OCI-LY7 (cell line): ENCODE measurements around the gene TMEM238L. TPM values are rescaled to one million over a fixed set of nuclear protein-coding genes. Genes with fewer than 3 reads are reported as not detected.

Experiments
- BruUV-seq: library from RNA; stranded (reverse); fragments of 400-500 nt; replicated peaks from 2 replicates; lab custom pipeline; 2021; lab: Mats Ljungman, UMichigan
- CTCF ChIA-PET: fragments of 300-600 bp; sonication (Branson Sonifier 250); formaldehyde crosslinking; loops from one replicate; lab custom pipeline; 2022; ENCODE audit warnings: antibody characterized with exemption; ENCODE audit not compliant: unreplicated experiment; lab: Charles Lee
- POLR2A ChIA-PET: fragments of 300-600 bp; sonication (Branson Sonifier 250); formaldehyde crosslinking; loops from one replicate; lab custom pipeline; 2022; ENCODE audit warnings: antibody characterized with exemption; lab: Charles Lee
- DNase-seq: peaks from one replicate; pipeline ENCODE4 v3.0.0-alpha.2; 2015; ENCODE audit warnings: low spot score
- H2AFZ ChIP-seq: fragments of 200-600 bp; sonication (generic), shearing (Covaris generic); 2 replicates; pipeline ENCODE4 v1.6.1; 2014; ENCODE audit warnings: mild to moderate bottlenecking, antibody characterized with exemption, low read length, moderate library complexity
- H3K27ac ChIP-seq: fragments of 200-600 bp; sonication (generic); 2 replicates; pipeline ENCODE4 v1.5.1; 2014; ENCODE audit warnings: mixed run types, low read depth, mild to moderate bottlenecking, moderate library complexity, low read length, inconsistent platforms; ENCODE audit not compliant: poor library complexity, severe bottlenecking
- H3K36me3 ChIP-seq: fragments of 200-600 bp; sonication (generic); 2 replicates; pipeline ENCODE4 v1.6.1; 2014; ENCODE audit warnings: mild to moderate bottlenecking, antibody characterized with exemption, low read length, moderate library complexity, mixed read lengths; ENCODE audit not compliant: insufficient read depth
- H3K4me1 ChIP-seq: fragments of 200-600 bp; sonication (generic); 2 replicates; pipeline ENCODE4 v1.5.1; 2014; ENCODE audit warnings: mild to moderate bottlenecking, low read length; ENCODE audit not compliant: insufficient read depth, poor library complexity, severe bottlenecking
- H3K4me2 ChIP-seq: fragments of 200-600 bp; sonication (generic); 2 replicates; pipeline ENCODE4 v1.6.1; 2014; ENCODE audit warnings: mild to moderate bottlenecking, low read length
- H3K4me3 ChIP-seq: fragments of 200-600 bp; sonication (generic); 2 replicates; pipeline ENCODE4 v1.5.1; 2014; ENCODE audit warnings: mild to moderate bottlenecking, low read depth, low read length; ENCODE audit not compliant: poor library complexity, severe bottlenecking
- H3K79me2 ChIP-seq: fragments of 200-600 bp; sonication (generic); 2 replicates; pipeline ENCODE4 v1.6.1; 2016; ENCODE audit warnings: low read depth, mild to moderate bottlenecking, low read length, moderate library complexity, mixed read lengths; ENCODE audit not compliant: insufficient read depth
- H3K9me2 ChIP-seq: fragments of 200-600 bp; sonication (generic); 2 replicates; pipeline ENCODE4 v1.6.1; 2016; ENCODE audit warnings: mild to moderate bottlenecking, low read length, mixed read lengths; ENCODE audit not compliant: insufficient read depth
- H3K9me3 ChIP-seq: fragments of 200-600 bp; sonication (generic); 2 replicates; pipeline ENCODE4 v1.6.1; 2014; ENCODE audit warnings: mild to moderate bottlenecking, mixed run types, low read length, mixed read lengths
- H4K20me1 ChIP-seq: fragments of 200-600 bp; sonication (generic); 2 replicates; pipeline ENCODE4 v1.6.1; 2014; ENCODE audit warnings: mild to moderate bottlenecking, antibody characterized with exemption, low read length, moderate library complexity, mixed read lengths; ENCODE audit not compliant: insufficient read depth
- EZH2phosphoT487 ChIP-seq: fragments of 200-600 bp; sonication (generic); IDR thresholded peaks from 2 replicates; pipeline ENCODE4 v1.6.1; 2018; ENCODE audit warnings: low read depth, borderline replicate concordance, mild to moderate bottlenecking, mixed run types, antibody characterized with exemption, low read length, moderate library complexity, mixed read lengths
- intact Hi-C: fragments of 100-400 bp; cut with micrococcal nuclease; formaldehyde crosslinking; loops from one replicate; pipeline ENCODE4 v1.10.0; 2022; ENCODE audit not compliant: unreplicated experiment
- total RNA-seq, 2 experiments: library from RNA; depleted of rRNA in 1 of 2; stranded (reverse); fragments of >200 nt in 1 of 2; shearing (Covaris generic) in 1 of 2; gene quantifications; 2 replicates each; pipeline ENCODE4 v1.2.3, GENCODE V29; 2014 to 2022
- TF ChIP-seq, protein P1 (sequence below): fragments of 200-600 bp; sonication (generic); conservative IDR thresholded peaks from 2 replicates; pipeline ENCODE4 v1.5.1; 2014; ENCODE audit warnings: mild to moderate bottlenecking, antibody characterized with exemption, low read length, moderate library complexity, mixed read lengths

Gene TMEM238L
- total RNA-seq, 2 experiments from 2014 or later, result not detected

DNA sequence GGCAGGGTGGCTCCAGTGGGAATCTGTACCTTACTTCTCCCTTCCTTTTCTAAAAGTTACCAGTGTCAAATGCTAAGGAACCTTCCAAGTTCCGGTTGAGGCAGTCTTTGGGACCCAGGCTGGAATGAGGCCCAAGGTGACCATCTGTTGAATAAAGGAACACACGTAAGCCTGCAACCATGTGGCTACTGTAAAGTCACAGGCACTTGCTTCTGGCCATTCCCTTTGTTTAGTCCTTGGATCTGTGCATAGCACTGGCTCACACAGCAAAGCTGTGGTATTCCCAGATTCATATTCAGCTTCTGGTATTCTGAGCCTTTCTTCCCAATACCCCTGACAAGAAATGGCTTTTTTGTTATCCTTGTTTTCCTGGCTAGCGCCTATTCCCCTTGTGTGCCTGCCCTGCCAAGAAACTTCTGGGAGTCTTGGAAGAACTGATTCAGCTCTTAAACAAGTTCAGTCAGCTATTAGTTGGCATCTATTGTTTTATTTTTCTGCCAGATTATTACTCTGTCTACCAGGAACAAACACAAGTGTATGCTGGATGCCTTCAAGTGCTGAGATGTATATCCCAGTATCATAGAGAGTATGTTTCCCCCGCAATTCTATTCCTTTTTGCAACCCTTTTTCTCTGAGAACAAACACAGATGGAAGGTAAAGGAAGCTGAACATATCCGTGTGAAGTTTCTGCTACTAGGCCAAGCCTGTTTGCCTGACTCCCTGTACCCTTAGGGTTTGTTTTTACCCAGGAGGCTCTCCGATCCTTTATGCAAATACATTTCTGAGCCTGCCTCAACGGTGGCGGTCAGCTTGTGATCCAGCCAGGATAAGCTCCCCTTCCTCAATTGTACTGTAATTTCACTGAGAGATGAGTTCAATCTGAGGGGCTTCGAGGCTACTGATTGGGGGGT, 13.2 kb downstream of the TMEM238L start:
- Histone ChIP-seq H3K36me3 (no peaks in the 10 kb centered on the region), H2AFZ (no peak overlapping the region), H3K4me3 (no peak overlapping the region), H3K4me2 (no peak overlapping the region), H3K9me2 (no peaks in the 10 kb centered on the region), H3K79me2 (no peaks in the 10 kb centered on the region), H3K4me1 (no peaks in the 10 kb centered on the region), H4K20me1 (no peaks in the 10 kb centered on the region), H3K27ac (no peak overlapping the region), H3K9me3 (no peaks in the 10 kb centered on the region)
- CTCF ChIA-PET, result no interaction called here
- no TSS peak for BruUV-seq
- intact Hi-C loops, result no loop called here
- POLR2A ChIA-PET, result interaction anchor here (0.7 kb wide), 1 partner anchor 1945 kb away, joined by 4 read pairs; no protein-coding TSS in a partner anchor
- DNase-seq, result no peak
- TF ChIP-seq, protein P1, sequence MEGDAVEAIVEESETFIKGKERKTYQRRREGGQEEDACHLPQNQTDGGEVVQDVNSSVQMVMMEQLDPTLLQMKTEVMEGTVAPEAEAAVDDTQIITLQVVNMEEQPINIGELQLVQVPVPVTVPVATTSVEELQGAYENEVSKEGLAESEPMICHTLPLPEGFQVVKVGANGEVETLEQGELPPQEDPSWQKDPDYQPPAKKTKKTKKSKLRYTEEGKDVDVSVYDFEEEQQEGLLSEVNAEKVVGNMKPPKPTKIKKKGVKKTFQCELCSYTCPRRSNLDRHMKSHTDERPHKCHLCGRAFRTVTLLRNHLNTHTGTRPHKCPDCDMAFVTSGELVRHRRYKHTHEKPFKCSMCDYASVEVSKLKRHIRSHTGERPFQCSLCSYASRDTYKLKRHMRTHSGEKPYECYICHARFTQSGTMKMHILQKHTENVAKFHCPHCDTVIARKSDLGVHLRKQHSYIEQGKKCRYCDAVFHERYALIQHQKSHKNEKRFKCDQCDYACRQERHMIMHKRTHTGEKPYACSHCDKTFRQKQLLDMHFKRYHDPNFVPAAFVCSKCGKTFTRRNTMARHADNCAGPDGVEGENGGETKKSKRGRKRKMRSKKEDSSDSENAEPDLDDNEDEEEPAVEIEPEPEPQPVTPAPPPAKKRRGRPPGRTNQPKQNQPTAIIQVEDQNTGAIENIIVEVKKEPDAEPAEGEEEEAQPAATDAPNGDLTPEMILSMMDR, result no peak
- no peak for TF ChIP-seq EZH2phosphoT487

GRCh38 chr17:10789694-10790271, 14.1 kb downstream of the TMEM238L start:
- Histone ChIP-seq H3K9me3 (no peaks in the 10 kb centered on the region), H3K4me1 (no peaks in the 10 kb centered on the region), H3K27ac (no peak overlapping the region), H3K9me2 (no peaks in the 10 kb centered on the region), H3K79me2 (no peaks in the 10 kb centered on the region), H4K20me1 (no peaks in the 10 kb centered on the region), H3K4me3 (no peak overlapping the region), H2AFZ (no peak overlapping the region), H3K36me3 (no peaks in the 10 kb centered on the region), H3K4me2 (no peak overlapping the region)
- intact Hi-C loops, result no loop called here
- BruUV-seq, result no TSS peak
- ChIA-PET CTCF (no interaction called here), POLR2A (interaction anchor here (0.6 kb wide), 1 partner anchor 118 kb away, joined by 3 read pairs; no protein-coding TSS in a partner anchor)
- DNase-seq, result no peak
- TF ChIP-seq, protein P1, result no peak
- no peak for TF ChIP-seq EZH2phosphoT487
